ENCODE data around the gene OR52W1.
A peak's percentile ranks its signal among the peaks of the same experiment; 100 is the strongest.

OR52W1 gene

DNA sequence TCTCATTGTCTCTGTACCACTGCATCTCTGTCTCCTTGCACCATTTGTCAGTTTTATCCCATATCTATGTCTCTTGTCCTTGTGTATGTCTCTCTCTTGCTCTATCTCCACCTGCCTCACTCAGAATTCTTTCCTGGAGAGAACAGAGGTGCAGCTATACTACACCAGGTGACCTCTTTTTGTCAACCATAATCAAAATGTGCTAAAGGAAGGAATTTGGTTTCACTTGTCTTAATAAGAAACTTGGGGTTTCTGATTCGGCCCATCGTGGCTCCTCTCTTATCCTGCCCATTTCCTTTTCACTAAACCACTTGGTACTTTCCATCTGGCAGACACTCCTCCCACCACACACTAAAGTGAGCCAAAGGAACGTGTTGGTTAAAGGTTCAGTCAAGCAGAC, 4.3 kb downstream of the OR52W1 start:
- H3K27ac ChIP-seq (ENCODE audit: poor library complexity, severe bottlenecking): no peak overlapping the region
- H3K27me3 ChIP-seq (ENCODE audit: insufficient read depth, poor library complexity, severe bottlenecking): no peaks in the 10 kb centered on the region
- TF ChIP-seq, protein P1, sequence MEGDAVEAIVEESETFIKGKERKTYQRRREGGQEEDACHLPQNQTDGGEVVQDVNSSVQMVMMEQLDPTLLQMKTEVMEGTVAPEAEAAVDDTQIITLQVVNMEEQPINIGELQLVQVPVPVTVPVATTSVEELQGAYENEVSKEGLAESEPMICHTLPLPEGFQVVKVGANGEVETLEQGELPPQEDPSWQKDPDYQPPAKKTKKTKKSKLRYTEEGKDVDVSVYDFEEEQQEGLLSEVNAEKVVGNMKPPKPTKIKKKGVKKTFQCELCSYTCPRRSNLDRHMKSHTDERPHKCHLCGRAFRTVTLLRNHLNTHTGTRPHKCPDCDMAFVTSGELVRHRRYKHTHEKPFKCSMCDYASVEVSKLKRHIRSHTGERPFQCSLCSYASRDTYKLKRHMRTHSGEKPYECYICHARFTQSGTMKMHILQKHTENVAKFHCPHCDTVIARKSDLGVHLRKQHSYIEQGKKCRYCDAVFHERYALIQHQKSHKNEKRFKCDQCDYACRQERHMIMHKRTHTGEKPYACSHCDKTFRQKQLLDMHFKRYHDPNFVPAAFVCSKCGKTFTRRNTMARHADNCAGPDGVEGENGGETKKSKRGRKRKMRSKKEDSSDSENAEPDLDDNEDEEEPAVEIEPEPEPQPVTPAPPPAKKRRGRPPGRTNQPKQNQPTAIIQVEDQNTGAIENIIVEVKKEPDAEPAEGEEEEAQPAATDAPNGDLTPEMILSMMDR (IDR thresholded peaks at IDR 0.05; ENCODE audit: poor library complexity, severe bottlenecking): no peak
- H3K36me3 ChIP-seq (ENCODE audit: low read depth): 0 out of 2 replicates have a peak, but pooled peaks cover 3% of the 10 kb centered on the region
- H3K9me3 ChIP-seq (ENCODE audit: severe bottlenecking): no peaks in the 10 kb centered on the region
- H3K4me1 ChIP-seq (ENCODE audit: insufficient read depth, poor library complexity, severe bottlenecking): no peaks in the 10 kb centered on the region
- H3K4me3 ChIP-seq (ENCODE audit: severe bottlenecking): no peak overlapping the region
- DNase-seq (ENCODE audit: low spot score) (no peak), ATAC-seq (ENCODE audit: low read depth) (no peak)

DNA sequence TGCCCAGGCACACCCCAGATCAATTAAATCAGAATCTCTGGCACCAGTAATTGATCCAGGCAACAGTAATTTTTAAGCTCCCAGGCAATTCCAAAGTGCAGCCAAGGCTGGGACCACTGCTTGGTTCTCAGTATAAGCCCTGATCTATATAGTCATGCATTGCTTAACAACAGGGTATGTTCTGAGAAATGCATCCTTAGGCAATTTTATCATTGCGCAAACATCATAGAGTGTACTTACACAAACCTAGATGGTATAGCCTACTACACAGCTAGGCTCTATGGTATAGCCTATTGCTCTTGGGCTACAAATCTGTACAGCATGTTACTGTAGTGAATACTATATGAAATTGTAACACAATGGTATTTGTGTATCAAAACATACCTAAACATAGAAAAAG, 5.7 kb downstream of the OR52W1 start:
- peak; percentile 29; the same call in 1 of the 3 replicates for ATAC-seq (ENCODE audit: low read depth)
- no peaks in the 10 kb centered on the region for H3K9me3 ChIP-seq (ENCODE audit: severe bottlenecking)
- peaks cover 6% of the 10 kb centered on the region; the same call in 1 of the 2 replicates for H3K36me3 ChIP-seq (ENCODE audit: low read depth)
- no peaks in the 10 kb centered on the region for H3K27me3 ChIP-seq (ENCODE audit: insufficient read depth, poor library complexity, severe bottlenecking)
- no peak for DNase-seq (ENCODE audit: low spot score)
- no peak overlapping the region for H3K4me3 ChIP-seq (ENCODE audit: severe bottlenecking)
- H3K27ac ChIP-seq (ENCODE audit: poor library complexity, severe bottlenecking): no peak overlapping the region
- no peaks in the 10 kb centered on the region for H3K4me1 ChIP-seq (ENCODE audit: insufficient read depth, poor library complexity, severe bottlenecking)
- TF ChIP-seq, protein P1 (IDR thresholded peaks at IDR 0.05; ENCODE audit: poor library complexity, severe bottlenecking): no peak

DNA sequence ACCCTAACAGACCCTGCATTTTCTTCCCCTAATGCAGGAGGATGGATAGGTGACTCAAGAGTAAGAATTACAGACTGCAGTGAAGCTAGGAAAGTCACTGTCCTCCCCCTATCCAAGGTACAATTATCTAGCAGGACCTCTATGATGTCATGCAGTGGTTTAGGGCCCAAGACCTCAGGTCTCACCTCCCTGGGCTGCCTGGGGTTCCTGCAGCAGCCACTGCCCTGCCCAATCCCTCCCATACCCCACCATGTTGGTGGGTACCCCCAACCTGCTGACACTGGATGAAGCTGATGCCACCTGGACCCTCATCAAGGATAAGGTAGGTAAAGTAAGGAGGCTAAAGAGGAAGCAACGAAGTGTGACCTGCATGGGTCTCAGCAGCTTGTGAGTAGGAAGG, 6.3 kb downstream of the OR52W1 start, which contains the start of gene C11orf42:
C11orf42 (plus strand) TSS at position 192 of the 400 bp plus-strand sequence; CDS start at position 251, 59 bp downstream.
- no peaks in the 10 kb centered on the region for H3K4me1 ChIP-seq (ENCODE audit: insufficient read depth, poor library complexity, severe bottlenecking)
- TF ChIP-seq, protein P1 (IDR thresholded peaks at IDR 0.05; ENCODE audit: poor library complexity, severe bottlenecking): no peak
- H3K27ac ChIP-seq (ENCODE audit: poor library complexity, severe bottlenecking): no peak within 1 kb of the TSS
- DNase-seq (ENCODE audit: low spot score): no peak
- no peak for ATAC-seq (ENCODE audit: low read depth)
- peaks cover 6% of the 10 kb centered on the region; the same call in 1 of the 2 replicates for H3K36me3 ChIP-seq (ENCODE audit: low read depth)
- no peak within 1 kb of the TSS for H3K4me3 ChIP-seq (ENCODE audit: severe bottlenecking)
- H3K9me3 ChIP-seq (ENCODE audit: severe bottlenecking): no peaks in the 10 kb centered on the region
- H3K27me3 ChIP-seq (ENCODE audit: insufficient read depth, poor library complexity, severe bottlenecking): no peaks in the 10 kb centered on the region

DNA sequence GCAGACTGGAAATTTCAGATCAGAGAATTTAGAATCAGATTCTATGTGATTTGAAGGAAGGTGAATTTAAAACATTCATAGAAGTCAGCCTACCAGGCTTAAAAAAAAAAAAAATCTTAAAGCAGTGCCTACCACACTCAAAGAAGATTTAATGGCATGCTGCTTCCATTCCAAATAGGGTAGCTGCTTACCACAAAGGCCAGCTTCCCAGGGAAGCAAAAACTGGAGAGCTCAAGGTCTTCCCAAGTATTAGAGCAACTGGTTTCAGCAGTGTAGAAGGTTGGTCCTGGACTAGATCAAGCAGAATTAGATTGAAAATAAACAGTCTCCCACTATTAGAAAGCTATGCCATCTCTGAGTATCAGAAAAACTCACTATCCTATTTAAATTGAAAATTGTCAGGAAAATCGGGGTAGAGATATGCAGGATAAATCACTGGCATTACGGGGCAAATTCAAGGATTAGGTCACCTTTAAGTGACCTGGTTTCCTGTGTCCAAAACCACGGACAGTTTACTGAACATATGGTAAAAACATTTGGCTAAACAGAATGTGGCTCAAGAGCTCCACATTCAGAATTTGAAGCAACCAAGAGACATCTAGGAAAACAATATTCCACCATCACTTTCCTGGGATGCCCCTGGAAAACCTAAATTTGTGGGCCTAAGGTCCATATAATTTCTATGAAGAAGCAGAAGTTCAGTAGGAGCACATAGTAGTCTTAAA, 7.6 kb downstream of the OR52W1 start:
- Histone ChIP-seq H3K4me1 (ENCODE audit: insufficient read depth, poor library complexity, severe bottlenecking) (no peaks in the 10 kb centered on the region), H3K9me3 (ENCODE audit: severe bottlenecking) (no peaks in the 10 kb centered on the region), H3K27ac (ENCODE audit: poor library complexity, severe bottlenecking) (no peak overlapping the region), H3K36me3 (ENCODE audit: low read depth) (peaks cover 13% of the 10 kb centered on the region), H3K4me3 (ENCODE audit: severe bottlenecking) (no peak overlapping the region), H3K27me3 (ENCODE audit: insufficient read depth, poor library complexity, severe bottlenecking) (no peaks in the 10 kb centered on the region)
- DNase-seq (ENCODE audit: low spot score) (no peak), ATAC-seq (ENCODE audit: low read depth) (no peak)
- TF ChIP-seq, protein P1 (IDR thresholded peaks at IDR 0.05; ENCODE audit: poor library complexity, severe bottlenecking): no peak

DNA sequence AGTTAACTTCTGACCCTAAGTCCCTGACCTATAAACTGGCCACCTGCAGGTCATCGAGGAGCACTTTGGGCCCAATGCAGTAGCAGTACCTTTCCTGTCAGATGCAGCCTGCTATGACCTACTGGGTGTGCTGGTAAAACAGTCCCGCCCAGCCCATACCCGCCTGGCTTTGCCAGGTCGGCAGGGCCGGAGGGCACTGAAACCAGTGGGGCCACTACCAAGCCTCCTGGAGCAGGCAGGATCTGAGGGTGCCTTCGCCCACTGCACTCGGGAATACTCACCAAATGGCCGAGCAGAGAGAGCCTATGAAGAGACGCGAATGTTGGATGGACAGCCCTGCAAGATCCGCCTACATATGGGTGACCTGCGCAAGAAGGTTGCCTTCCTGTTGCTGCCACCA, 10.8 kb downstream of the OR52W1 start:
- Histone ChIP-seq H3K9me3 (ENCODE audit: severe bottlenecking) (no peaks in the 10 kb centered on the region), H3K4me3 (ENCODE audit: severe bottlenecking) (no peak overlapping the region), H3K27ac (ENCODE audit: poor library complexity, severe bottlenecking) (no peak overlapping the region), H3K36me3 (ENCODE audit: low read depth) (peaks cover 25% of the 10 kb centered on the region), H3K4me1 (ENCODE audit: insufficient read depth, poor library complexity, severe bottlenecking) (no peaks in the 10 kb centered on the region), H3K27me3 (ENCODE audit: insufficient read depth, poor library complexity, severe bottlenecking) (no peaks in the 10 kb centered on the region)
- no peak for ATAC-seq (ENCODE audit: low read depth)
- TF ChIP-seq, protein P1 (IDR thresholded peaks at IDR 0.05; ENCODE audit: poor library complexity, severe bottlenecking): no peak
- no peak for DNase-seq (ENCODE audit: low spot score)
